ENCODE measurements around the gene ZNF555.

GRCh38 chr19:2902590-2903218 is 61.4 kb downstream of the ZNF555 start:
- TF ChIP-seq CTCF (IDR thresholded peaks at IDR 0.05) (no peak), EZH2 (IDR thresholded peaks at IDR 0.05) (no peak), EZH2phosphoT487 (IDR thresholded peaks at IDR 0.05) (no peak)

Measured in neural progenitor cell (in vitro differentiated cells).